Peyer's patch (tissue), 4 donors: Measurements from ENCODE around the gene PDCL3. TPM values are rescaled to one million over a fixed set of nuclear protein-coding genes. Genes with fewer than 3 reads are reported as not detected.

Source experiments
- DNase-seq, 3 donors: peaks; one replicate each; pipeline ENCODE4 v3.0.0-alpha.2; 2017 to 2019
- H3K27ac ChIP-seq, 4 donors: fragments of 200-600 bp; sonication (generic); one replicate each; pipeline ENCODE4 v1.5.1; 2016 to 2019
- H3K27me3 ChIP-seq, 2 donors: fragments of 200-600 bp; sonication (generic); one replicate each; pipeline ENCODE4 v1.5.1; 2019
- H3K36me3 ChIP-seq, 3 donors: fragments of 200-600 bp; sonication (generic); one replicate each; pipeline ENCODE4 v1.5.1; 2016 to 2019
- H3K4me1 ChIP-seq, 4 donors: fragments of 200-600 bp; sonication (generic); one replicate each; pipeline ENCODE4 v1.5.1; 2016 to 2019
- H3K4me3 ChIP-seq, 4 donors: fragments of 200-600 bp; sonication (generic); 1 replicate in 3 of 4; 2 replicates in 1 of 4; pipeline ENCODE4 v1.5.1; 2016 to 2019; ENCODE audit warnings: mild to moderate bottlenecking in 1 of 4
- H3K9me3 ChIP-seq, 4 donors: fragments of 200-600 bp; sonication (generic); one replicate each; pipeline ENCODE4 v1.5.1; 2016 to 2019; ENCODE audit warnings: mild to moderate bottlenecking in 1 of 4
- POLR2A ChIP-seq, 2 donors: fragments of 450-650 bp; IDR thresholded peaks; one replicate each; pipeline ENCODE4 v1.5.1; 2017; ENCODE audit warnings: antibody characterized with exemption in 2 of 2, mild to moderate bottlenecking in 2 of 2, moderate library complexity in 2 of 2
- total RNA-seq, 4 donors: library from RNA; depleted of rRNA; stranded (reverse); fragments of >200 nt; gene quantifications; one replicate each; pipeline ENCODE4 v1.1.0, GENCODE V29; 2016
- TF ChIP-seq, protein P1 (sequence below), 6 experiments: fragments of 450-650 bp in 4 of 6; fragments of 200-600 bp in 2 of 6; sonication (generic) in 1 of 6; IDR thresholded peaks; one replicate each; pipeline ENCODE4 v1.5.1; 2017 to 2019; ENCODE audit warnings: antibody characterized with exemption in 6 of 6, mild to moderate bottlenecking in 3 of 6, moderate library complexity in 1 of 6

The PDCL3 gene
- total RNA-seq, 4 donors from 2014 or later, result 5.0 to 14.0 (median 7.3) TPM

- Histone ChIP-seq H3K4me1 (no peaks in the 10 kb centered on the region), H3K4me3 (no peak overlapping the region), H3K27me3 (no peaks in the 10 kb centered on the region), H3K27ac (no peak overlapping the region), H3K36me3 (no peaks in the 10 kb centered on the region), H3K9me3 (no peaks in the 10 kb centered on the region)
- DNase-seq, result peak in 1 of 3 donors; percentile 61
- TF ChIP-seq, protein P1, sequence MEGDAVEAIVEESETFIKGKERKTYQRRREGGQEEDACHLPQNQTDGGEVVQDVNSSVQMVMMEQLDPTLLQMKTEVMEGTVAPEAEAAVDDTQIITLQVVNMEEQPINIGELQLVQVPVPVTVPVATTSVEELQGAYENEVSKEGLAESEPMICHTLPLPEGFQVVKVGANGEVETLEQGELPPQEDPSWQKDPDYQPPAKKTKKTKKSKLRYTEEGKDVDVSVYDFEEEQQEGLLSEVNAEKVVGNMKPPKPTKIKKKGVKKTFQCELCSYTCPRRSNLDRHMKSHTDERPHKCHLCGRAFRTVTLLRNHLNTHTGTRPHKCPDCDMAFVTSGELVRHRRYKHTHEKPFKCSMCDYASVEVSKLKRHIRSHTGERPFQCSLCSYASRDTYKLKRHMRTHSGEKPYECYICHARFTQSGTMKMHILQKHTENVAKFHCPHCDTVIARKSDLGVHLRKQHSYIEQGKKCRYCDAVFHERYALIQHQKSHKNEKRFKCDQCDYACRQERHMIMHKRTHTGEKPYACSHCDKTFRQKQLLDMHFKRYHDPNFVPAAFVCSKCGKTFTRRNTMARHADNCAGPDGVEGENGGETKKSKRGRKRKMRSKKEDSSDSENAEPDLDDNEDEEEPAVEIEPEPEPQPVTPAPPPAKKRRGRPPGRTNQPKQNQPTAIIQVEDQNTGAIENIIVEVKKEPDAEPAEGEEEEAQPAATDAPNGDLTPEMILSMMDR (IDR thresholded peaks at IDR 0.05), result no peak
- TF ChIP-seq POLR2A (IDR thresholded peaks at IDR 0.05), result no peak
Observed at GRCh38 chr2:100522430-100522829, 40.4 kb upstream of the PDCL3 start.

DNA sequence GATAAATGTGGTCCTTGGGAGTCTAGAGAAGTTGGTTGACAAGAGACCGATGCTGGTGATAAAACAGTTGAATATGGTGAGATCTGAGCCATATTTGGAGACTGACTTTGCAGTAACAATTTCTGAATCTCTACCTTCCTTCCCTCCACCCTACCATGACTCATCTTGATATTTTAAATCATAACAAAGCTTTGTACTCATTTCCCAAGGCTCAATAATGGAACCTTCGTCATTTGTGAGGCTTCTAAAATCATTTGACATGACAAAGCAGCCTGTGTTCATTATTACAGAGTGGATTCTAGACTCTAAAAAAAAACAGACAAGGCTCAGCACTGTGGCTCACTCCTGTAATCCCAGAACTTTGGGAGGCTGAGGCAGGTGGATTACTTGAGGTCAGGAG is 38.5 kb upstream of the PDCL3 start:
- no peak overlapping the region for H3K27ac ChIP-seq
- no peaks in the 10 kb centered on the region for H3K27me3 ChIP-seq
- no peaks in the 10 kb centered on the region for H3K36me3 ChIP-seq
- H3K4me3 ChIP-seq, result no peak overlapping the region
- H3K9me3 ChIP-seq, result no peaks in the 10 kb centered on the region
- TF ChIP-seq, protein P1 (IDR thresholded peaks at IDR 0.05), result no peak
- TF ChIP-seq POLR2A (IDR thresholded peaks at IDR 0.05), result no peak
- H3K4me1 ChIP-seq, result no peaks in the 10 kb centered on the region
- no peak for DNase-seq

DNA sequence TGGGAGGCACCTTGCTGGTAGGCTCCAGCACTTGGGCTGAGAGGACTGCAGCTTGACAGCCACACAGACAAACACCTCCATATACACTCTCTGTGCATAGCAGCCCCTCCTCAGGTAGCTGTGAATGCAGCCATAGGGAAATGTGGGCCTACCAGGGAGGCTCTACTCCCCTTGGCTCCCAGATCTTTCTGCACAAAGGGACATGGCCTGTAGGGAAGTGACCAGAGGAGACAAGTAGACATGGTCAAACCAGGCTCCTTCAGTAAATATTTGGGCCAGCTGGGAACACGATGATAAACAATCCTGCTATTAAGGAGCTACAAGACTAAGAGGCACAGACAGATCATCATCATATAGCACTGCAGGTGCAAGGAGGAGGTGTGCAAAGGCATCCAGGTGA is 35.9 kb upstream of the PDCL3 start:
- no peaks in the 10 kb centered on the region for H3K9me3 ChIP-seq
- H3K27me3 ChIP-seq, result no peaks in the 10 kb centered on the region
- no peak overlapping the region for H3K4me3 ChIP-seq
- H3K27ac ChIP-seq, result no peak overlapping the region
- TF ChIP-seq, protein P1 (IDR thresholded peaks at IDR 0.05), result no peak
- no peak for TF ChIP-seq POLR2A (IDR thresholded peaks at IDR 0.05)
- H3K36me3 ChIP-seq, result no peaks in the 10 kb centered on the region
- peak in 1 of 3 donors; percentile 28 for DNase-seq
- H3K4me1 ChIP-seq, result no peaks in the 10 kb centered on the region

DNA sequence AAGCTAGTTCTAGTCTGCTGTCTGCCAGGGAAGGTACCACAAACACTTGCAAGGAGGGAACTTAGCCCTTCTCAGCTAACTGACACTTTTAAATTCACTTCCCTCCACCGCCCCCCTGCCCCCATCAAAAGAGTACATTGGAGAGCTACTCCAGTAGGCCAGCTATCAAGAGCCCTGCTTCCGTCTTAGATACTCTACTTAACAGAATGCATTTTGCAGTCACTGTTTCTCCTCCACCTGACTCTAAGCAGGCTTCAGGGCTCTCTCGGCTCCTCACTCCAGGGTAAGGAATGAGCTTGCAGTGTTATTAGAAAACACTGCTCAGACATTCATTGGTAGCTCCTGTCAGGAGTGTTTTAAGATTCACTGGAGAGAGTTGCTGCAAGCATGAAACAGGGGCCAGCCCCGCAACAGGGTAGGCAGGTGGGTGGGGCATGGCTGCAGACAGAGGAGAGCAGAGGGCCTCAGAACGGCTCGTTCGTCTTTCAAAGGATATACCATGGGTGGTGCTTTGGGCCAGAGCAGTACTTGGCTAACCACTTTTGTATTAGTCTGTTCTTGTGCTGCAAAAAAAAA is 35.3 kb upstream of the PDCL3 start:
- no peak overlapping the region for H3K27ac ChIP-seq
- no peaks in the 10 kb centered on the region for H3K4me1 ChIP-seq
- no peak for DNase-seq
- H3K9me3 ChIP-seq, result no peaks in the 10 kb centered on the region
- no peaks in the 10 kb centered on the region for H3K36me3 ChIP-seq
- TF ChIP-seq, protein P1 (IDR thresholded peaks at IDR 0.05), result no peak
- TF ChIP-seq POLR2A (IDR thresholded peaks at IDR 0.05), result no peak
- no peak overlapping the region for H3K4me3 ChIP-seq
- no peaks in the 10 kb centered on the region for H3K27me3 ChIP-seq

GRCh38 chr2:100529176-100529575 is 33.6 kb upstream of the PDCL3 start:
- Histone ChIP-seq H3K27me3 (no peaks in the 10 kb centered on the region), H3K27ac (no peak overlapping the region), H3K36me3 (no peaks in the 10 kb centered on the region), H3K4me1 (no peaks in the 10 kb centered on the region), H3K9me3 (no peaks in the 10 kb centered on the region), H3K4me3 (no peak overlapping the region)
- no peak for TF ChIP-seq POLR2A (IDR thresholded peaks at IDR 0.05)
- TF ChIP-seq, protein P1 (IDR thresholded peaks at IDR 0.05), result no peak
- DNase-seq, result no peak

GRCh38 chr2:100529900-100530299 is 32.9 kb upstream of the PDCL3 start:
- no peak for TF ChIP-seq POLR2A (IDR thresholded peaks at IDR 0.05)
- TF ChIP-seq, protein P1 (IDR thresholded peaks at IDR 0.05), result no peak

More at GRCh38 chr2:100529900-100530299, 32.9 kb upstream of the PDCL3 start:
- H3K4me1 ChIP-seq, result no peaks in the 10 kb centered on the region
- H3K36me3 ChIP-seq, result no peaks in the 10 kb centered on the region
- H3K27ac ChIP-seq, result no peak overlapping the region
- no peaks in the 10 kb centered on the region for H3K9me3 ChIP-seq
- H3K27me3 ChIP-seq, result no peaks in the 10 kb centered on the region
- no peak overlapping the region for H3K4me3 ChIP-seq
- no peak for DNase-seq
